ENCODE results near the gene SSBP4.

DNA sequence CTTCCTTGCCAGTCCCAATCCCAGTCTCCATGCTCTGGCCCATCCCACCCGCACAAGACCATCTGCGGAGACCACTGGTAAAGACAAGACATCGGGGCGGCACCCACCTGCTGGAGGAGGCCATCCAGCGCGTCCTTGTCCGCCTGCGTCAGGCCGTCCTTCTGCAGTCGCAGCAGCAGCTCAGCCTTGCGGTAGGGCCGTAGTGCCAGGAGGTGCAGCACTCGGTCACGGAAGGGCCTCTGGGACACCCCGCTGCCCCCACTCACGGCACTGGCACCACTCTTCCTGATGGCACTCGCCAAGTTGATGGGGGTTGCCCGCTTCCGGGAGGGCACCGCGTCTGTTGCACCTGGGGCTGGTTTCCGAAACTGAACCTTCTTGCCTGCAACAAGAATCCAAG lies 42.3 kb downstream of the SSBP4 start:
- TF ChIP-seq POLR2A (IDR thresholded peaks at IDR 0.05) (no peak), EP300 (IDR thresholded peaks at IDR 0.05) (no peak)
